Thymus (tissue), 14 donors: ENCODE measurements around the gene FAM83C. TPM values are rescaled to one million over a fixed set of nuclear protein-coding genes. Genes with fewer than 3 reads are reported as not detected.

Source experiments
- DNase-seq, 9 donors: peaks; one replicate each; pipeline ENCODE4 v3.0.0-alpha.2; 2013; ENCODE audit warnings: low spot score in 9 of 9, low read depth in 6 of 9, missing footprints in 1 of 9
- H3K27ac ChIP-seq, 2 donors: one replicate each; pipeline ENCODE4 v1.5.1; 2013; ENCODE audit warnings: control low read depth in 1 of 2, low read depth in 1 of 2, low read length in 1 of 2, mild to moderate bottlenecking in 1 of 2, moderate library complexity in 1 of 2
- H3K27me3 ChIP-seq, 2 donors: one replicate each; pipeline ENCODE4 v1.5.1; 2013; ENCODE audit warnings: low read length in 1 of 2; ENCODE audit not compliant: control insufficient read depth in 2 of 2, insufficient read depth in 1 of 2
- H3K36me3 ChIP-seq, 2 donors: one replicate each; pipeline ENCODE4 v1.5.1; 2013; ENCODE audit warnings: low read length in 1 of 2, mild to moderate bottlenecking in 1 of 2, moderate library complexity in 1 of 2; ENCODE audit not compliant: control insufficient read depth in 2 of 2, insufficient read depth in 2 of 2
- H3K4me1 ChIP-seq, 2 donors: one replicate each; pipeline ENCODE4 v1.5.1; 2013; ENCODE audit warnings: low read length in 2 of 2; ENCODE audit not compliant: control insufficient read depth in 2 of 2, insufficient read depth in 2 of 2
- H3K4me3 ChIP-seq, 2 donors: one replicate each; pipeline ENCODE4 v1.5.1; 2013; ENCODE audit warnings: low read length in 2 of 2, control low read depth in 1 of 2, mild to moderate bottlenecking in 1 of 2
- H3K9me3 ChIP-seq, 2 donors: one replicate each; pipeline ENCODE4 v1.5.1; 2013; ENCODE audit warnings: low read length in 1 of 2, mild to moderate bottlenecking in 1 of 2; ENCODE audit not compliant: control insufficient read depth in 2 of 2, insufficient read depth in 1 of 2
- WGBS: extraction: QIAGEN DNeasy Blood & Tissue Kit; methylation state at CpG from one replicate; pipeline ENCODE4 v1.1.7; 2013; 5-methylcytosine and 5-hydroxymethylcytosine counted together
- long read RNA-seq, 10 donors: transcript quantifications; one replicate each; lab custom pipeline, GENCODE V29; 2026
- polyA plus RNA-seq: library from polyadenylated mRNA; stranded (reverse); fragments of 200-250 nt; gene quantifications from one replicate; pipeline ENCODE4 v1.2.3, GENCODE V29; 2013
- total RNA-seq: library from RNA; stranded (reverse); fragments of 120-200 nt; gene quantifications from one replicate; pipeline ENCODE4 v1.2.4, GENCODE V29; 2013
- donor health status: healthy.

Gene FAM83C
- total RNA-seq (under 0.01 TPM), polyA plus RNA-seq (0.14 TPM)
- long read RNA-seq, donor 1, result 0 reads
- long read RNA-seq, donor 2, result 0 reads
- long read RNA-seq, donor 3, result 0 reads
- long read RNA-seq, donor 4, result 0 reads
- long read RNA-seq, donor 5, result 0 reads
- long read RNA-seq, donor 6, result 0 reads
- long read RNA-seq, donor 7, result 0 reads
- long read RNA-seq, donor 8, result 0 reads
- long read RNA-seq, donor 9, result 0 reads
- long read RNA-seq, donor 10, result 0 reads

DNA sequence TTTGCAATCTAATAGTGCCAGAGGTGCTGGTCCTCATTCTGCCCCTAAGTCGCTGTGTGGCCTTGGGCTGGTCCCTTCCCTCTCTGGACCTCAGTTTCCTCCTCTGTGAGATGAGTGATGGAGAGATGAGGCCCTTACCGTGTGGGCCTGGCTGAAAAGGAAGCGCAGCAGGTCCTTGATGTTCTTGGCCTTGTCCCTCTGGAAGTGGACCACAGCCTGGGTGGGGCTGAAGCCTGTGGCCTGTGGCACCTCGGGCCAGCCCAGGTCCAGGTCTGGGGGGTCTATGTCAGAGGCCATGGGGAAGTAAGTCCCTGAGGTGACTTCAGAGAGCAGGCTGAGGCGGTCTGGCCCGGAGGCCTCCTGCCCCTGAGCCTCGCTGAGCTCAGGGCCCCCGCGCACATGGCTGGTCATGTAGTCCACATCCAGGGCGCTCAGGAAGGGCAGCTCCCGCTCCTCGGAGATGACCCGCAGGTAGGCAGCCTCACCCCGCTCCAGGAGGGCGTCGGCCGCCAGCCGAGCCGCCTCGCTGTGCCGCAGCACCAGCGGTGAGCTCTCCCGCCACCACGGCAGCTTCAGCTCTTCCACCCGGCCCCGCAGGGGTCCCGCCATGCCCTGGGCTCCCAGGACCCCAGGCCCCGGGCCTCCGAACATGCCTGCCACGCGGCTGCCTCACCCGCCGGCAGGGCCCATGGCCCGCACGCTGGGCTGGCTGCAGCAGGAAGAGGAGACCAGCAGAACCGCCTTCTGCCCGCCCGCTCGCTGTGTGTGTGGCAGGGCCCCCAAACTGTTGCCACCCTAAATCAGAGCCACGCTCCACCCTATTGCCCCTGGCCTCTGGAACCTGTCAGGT lies at the start of gene FAM83C:
FAM83C (minus strand) TSS at position 772 of the 850 bp plus-strand sequence; CDS start at position 651, 121 bp downstream.
- H3K4me3 ChIP-seq, result no peak within 1 kb of the TSS
- H3K4me1 ChIP-seq, result no peaks in the 10 kb centered on the region
- WGBS, result 94% methylated on average over 40 of the region's 40 CpGs
- no peak for DNase-seq
- no peaks in the 10 kb centered on the region for H3K9me3 ChIP-seq
- peaks cover 0 to 11% of the 10 kb centered on the region in 2 donors for H3K27me3 ChIP-seq
- H3K27ac ChIP-seq, result no peak within 1 kb of the TSS
- no peaks in the 10 kb centered on the region for H3K36me3 ChIP-seq

GRCh38 chr20:35341366-35342028 lies 49.3 kb upstream of the FAM83C start:
- no peak overlapping the region for H3K27ac ChIP-seq
- no peak overlapping the region for H3K4me3 ChIP-seq
- 93% methylated on average over 4 of the region's 4 CpGs for WGBS
- peaks cover 14 to 34% of the 10 kb centered on the region in 2 donors for H3K36me3 ChIP-seq
- H3K27me3 ChIP-seq, result no peaks in the 10 kb centered on the region
- no peaks in the 10 kb centered on the region for H3K4me1 ChIP-seq
- no peaks in the 10 kb centered on the region for H3K9me3 ChIP-seq
- no peak for DNase-seq

DNA sequence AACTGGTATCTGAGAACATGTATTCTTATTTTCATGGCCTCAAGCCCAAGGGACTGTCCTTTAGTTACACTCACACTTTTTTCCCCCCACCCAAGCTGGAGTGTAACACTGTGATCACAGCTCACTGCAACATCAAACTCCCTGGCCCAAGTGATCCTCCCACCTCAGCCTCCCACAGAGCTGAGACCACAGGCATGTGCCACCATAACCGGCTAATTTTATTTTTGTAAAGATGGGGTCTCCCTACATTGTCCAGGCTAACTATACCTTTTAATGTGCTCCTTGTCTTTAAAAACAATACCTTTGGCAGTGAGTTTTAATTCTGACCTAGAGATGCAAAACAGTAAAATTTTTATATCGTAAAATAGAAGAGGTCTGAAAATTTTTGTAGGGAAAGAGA lies 48.2 kb upstream of the FAM83C start:
- peaks cover 7 to 24% of the 10 kb centered on the region in 2 donors for H3K36me3 ChIP-seq
- DNase-seq, result no peak

GRCh38 chr20:35339636-35340035 lies 47.4 kb upstream of the FAM83C start:
- 97% methylated on average over 1 of the region's 1 CpG for WGBS
- H3K27ac ChIP-seq, result no peak overlapping the region
- no peaks in the 10 kb centered on the region for H3K9me3 ChIP-seq
- H3K4me3 ChIP-seq, result no peak overlapping the region
- DNase-seq, result no peak
- no peaks in the 10 kb centered on the region for H3K4me1 ChIP-seq
- H3K36me3 ChIP-seq, result peaks cover 6 to 16% of the 10 kb centered on the region in 2 donors
- no peaks in the 10 kb centered on the region for H3K27me3 ChIP-seq

More for the DNA sequence above, 48.2 kb upstream of the FAM83C start:
- H3K4me1 ChIP-seq, result no peaks in the 10 kb centered on the region
- H3K27me3 ChIP-seq, result no peaks in the 10 kb centered on the region
- WGBS, result 99% methylated on average over 2 of the region's 2 CpGs
- no peak overlapping the region for H3K27ac ChIP-seq
- H3K9me3 ChIP-seq, result no peaks in the 10 kb centered on the region
- no peak overlapping the region for H3K4me3 ChIP-seq

GRCh38 chr20:35339007-35339406 lies 46.8 kb upstream of the FAM83C start:
- Histone ChIP-seq H3K27me3 (no peaks in the 10 kb centered on the region), H3K9me3 (no peaks in the 10 kb centered on the region), H3K27ac (no peak overlapping the region), H3K4me3 (no peak overlapping the region), H3K36me3 (peaks cover 0 to 10% of the 10 kb centered on the region in 2 donors), H3K4me1 (no peaks in the 10 kb centered on the region)
- WGBS, result 92% methylated on average over 2 of the region's 2 CpGs
- no peak for DNase-seq

- peaks cover 0 to 3% of the 10 kb centered on the region in 2 donors for H3K36me3 ChIP-seq
- no peaks in the 10 kb centered on the region for H3K27me3 ChIP-seq
- no peaks in the 10 kb centered on the region for H3K9me3 ChIP-seq
- no peak overlapping the region for H3K27ac ChIP-seq
- DNase-seq, result no peak
- no peaks in the 10 kb centered on the region for H3K4me1 ChIP-seq
- WGBS, result 97% methylated on average over 5 of the region's 5 CpGs
- H3K4me3 ChIP-seq, result no peak overlapping the region
These were observed 42.3 kb upstream of the FAM83C start for GRCh38 chr20:35334311-35335101.

GRCh38 chr20:35333606-35334005 lies 41.4 kb upstream of the FAM83C start:
- DNase-seq, result no peak
- Histone ChIP-seq H3K27me3 (no peaks in the 10 kb centered on the region), H3K36me3 (peaks cover 0 to 3% of the 10 kb centered on the region in 2 donors), H3K27ac (no peak overlapping the region), H3K4me3 (no peak overlapping the region), H3K4me1 (no peaks in the 10 kb centered on the region), H3K9me3 (no peaks in the 10 kb centered on the region)
- WGBS, result 96% methylated on average over 4 of the region's 4 CpGs

DNA sequence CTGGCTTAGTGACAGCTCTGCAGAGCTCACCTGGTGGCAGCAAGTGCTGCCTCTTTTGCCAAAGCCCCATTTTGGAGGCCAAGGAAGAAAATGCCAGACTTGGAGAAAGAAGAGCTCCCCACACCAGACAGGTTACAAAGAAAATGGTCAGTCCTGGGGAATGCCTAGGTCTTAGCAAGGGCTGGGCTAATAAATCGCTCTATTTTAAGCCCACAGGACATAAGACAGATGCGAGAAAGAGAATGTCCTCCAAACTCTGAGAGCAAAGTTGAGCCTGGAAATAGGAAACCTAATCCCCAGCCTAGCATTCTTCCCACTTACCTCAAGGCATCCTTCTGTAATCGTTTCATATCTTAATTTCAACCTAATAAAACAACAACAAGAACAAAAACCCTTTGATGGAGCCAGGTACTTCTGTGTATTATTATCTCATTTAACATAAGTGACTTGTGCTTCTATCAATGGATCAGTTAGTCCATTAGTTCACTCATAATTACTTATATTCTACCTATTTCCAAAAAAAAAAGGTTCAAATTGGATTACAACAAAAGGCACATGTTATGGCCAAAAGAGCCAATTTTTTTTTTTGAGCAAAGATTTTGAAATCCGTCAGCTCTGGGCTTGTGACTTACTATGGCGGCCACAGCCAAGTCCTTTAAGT lies 40.4 kb upstream of the FAM83C start:
- Histone ChIP-seq H3K9me3 (no peaks in the 10 kb centered on the region), H3K36me3 (peaks cover 0 to 3% of the 10 kb centered on the region in 2 donors), H3K27me3 (no peaks in the 10 kb centered on the region), H3K4me1 (no peaks in the 10 kb centered on the region), H3K4me3 (no peak overlapping the region), H3K27ac (no peak overlapping the region)
- 98% methylated on average over 5 of the region's 5 CpGs for whole genome bisulfite sequencing
- no peak for DNase-seq
